ENCODE measurements around the gene SLC9A1. TPM values are rescaled to one million over a fixed set of nuclear protein-coding genes. Genes with fewer than 3 reads are reported as not detected.
A peak's percentile ranks its signal among the peaks of the same experiment; 100 is the strongest.

SLC9A1 gene
- total RNA-seq, 1 donor from 2014 or later, result 37.7 TPM

- no peaks in the 10 kb centered on the region for H3K36me3 ChIP-seq (ENCODE audit: control insufficient read depth, insufficient read depth, low read length)
Observed at GRCh38 chr1:27124405-27124804, 30.5 kb downstream of the SLC9A1 start.

GRCh38 chr1:27122652-27123051 lies 32.3 kb downstream of the SLC9A1 start:
- TF ChIP-seq CTCF (IDR thresholded peaks at IDR 0.05; ENCODE audit: insufficient read depth, low read length, poor library complexity, severe bottlenecking), result no peak
- DNase-seq (ENCODE audit: low read depth), result peak; percentile 69

More at GRCh38 chr1:27124405-27124804, 30.5 kb downstream of the SLC9A1 start:
- DNase-seq (ENCODE audit: low read depth), result no peak
- Histone ChIP-seq H3K27me3 (ENCODE audit: control insufficient read depth, insufficient read depth, low read length) (no peaks in the 10 kb centered on the region), H3K4me3 (ENCODE audit: low read depth, low read length) (no peak overlapping the region)
- TF ChIP-seq CTCF (IDR thresholded peaks at IDR 0.05; ENCODE audit: insufficient read depth, low read length, poor library complexity, severe bottlenecking), result no peak

GRCh38 chr1:27120854-27121253 lies 34.1 kb downstream of the SLC9A1 start:
- H3K36me3 ChIP-seq (ENCODE audit: control insufficient read depth, insufficient read depth, low read length), result no peaks in the 10 kb centered on the region
- no peak for DNase-seq (ENCODE audit: low read depth)
- H3K27me3 ChIP-seq (ENCODE audit: control insufficient read depth, insufficient read depth, low read length), result no peaks in the 10 kb centered on the region
- H3K4me3 ChIP-seq (ENCODE audit: low read depth, low read length), result no peak overlapping the region
- TF ChIP-seq CTCF (IDR thresholded peaks at IDR 0.05; ENCODE audit: insufficient read depth, low read length, poor library complexity, severe bottlenecking), result no peak

More at GRCh38 chr1:27122652-27123051, 32.3 kb downstream of the SLC9A1 start:
- H3K27me3 ChIP-seq (ENCODE audit: control insufficient read depth, insufficient read depth, low read length), result no peaks in the 10 kb centered on the region
- no peak overlapping the region for H3K4me3 ChIP-seq (ENCODE audit: low read depth, low read length)
- no peaks in the 10 kb centered on the region for H3K36me3 ChIP-seq (ENCODE audit: control insufficient read depth, insufficient read depth, low read length)

GRCh38 chr1:27118440-27118689 lies 36.6 kb downstream of the SLC9A1 start:
- H3K36me3 ChIP-seq (ENCODE audit: control insufficient read depth, insufficient read depth, low read length), result no peaks in the 10 kb centered on the region
- TF ChIP-seq CTCF (IDR thresholded peaks at IDR 0.05; ENCODE audit: insufficient read depth, low read length, poor library complexity, severe bottlenecking), result no peak
- H3K4me3 ChIP-seq (ENCODE audit: low read depth, low read length), result no peak overlapping the region
- DNase-seq (ENCODE audit: low read depth), result no peak
- no peaks in the 10 kb centered on the region for H3K27me3 ChIP-seq (ENCODE audit: control insufficient read depth, insufficient read depth, low read length)

GRCh38 chr1:27117733-27118439 lies 37.0 kb downstream of the SLC9A1 start:
- no peak for DNase-seq (ENCODE audit: low read depth)
- H3K4me3 ChIP-seq (ENCODE audit: low read depth, low read length), result no peak overlapping the region
- H3K36me3 ChIP-seq (ENCODE audit: control insufficient read depth, insufficient read depth, low read length), result no peaks in the 10 kb centered on the region
- TF ChIP-seq CTCF (IDR thresholded peaks at IDR 0.05; ENCODE audit: insufficient read depth, low read length, poor library complexity, severe bottlenecking), result no peak
- no peaks in the 10 kb centered on the region for H3K27me3 ChIP-seq (ENCODE audit: control insufficient read depth, insufficient read depth, low read length)

- H3K4me3 ChIP-seq (ENCODE audit: low read depth, low read length), result no peak overlapping the region
- no peak for DNase-seq (ENCODE audit: low read depth)
- no peak for TF ChIP-seq CTCF (IDR thresholded peaks at IDR 0.05; ENCODE audit: insufficient read depth, low read length, poor library complexity, severe bottlenecking)
- no peaks in the 10 kb centered on the region for H3K36me3 ChIP-seq (ENCODE audit: control insufficient read depth, insufficient read depth, low read length)
- H3K27me3 ChIP-seq (ENCODE audit: control insufficient read depth, insufficient read depth, low read length), result no peaks in the 10 kb centered on the region
Observed at GRCh38 chr1:27116697-27117096, 38.2 kb downstream of the SLC9A1 start.
